MG63 (cell line): ENCODE measurements around the gene NGEF. TPM values are rescaled to one million over a fixed set of nuclear protein-coding genes. Genes with fewer than 3 reads are reported as not detected.

ENCODE experiments used
- DNase-seq: peaks from one replicate; pipeline ENCODE4 v3.0.0-alpha.2; 2020
- H3K27me3 ChIP-seq: fragments of 250-450 bp; sonication (Bioruptor Pico); 2 replicates; pipeline ENCODE4 v1.5.1; 2020; ENCODE audit warnings: mild to moderate bottlenecking, moderate library complexity
- H3K36me3 ChIP-seq: fragments of 250-450 bp; sonication (Bioruptor Pico); 2 replicates; pipeline ENCODE4 v1.5.1; 2020; ENCODE audit warnings: mild to moderate bottlenecking, moderate library complexity
- H3K4me3 ChIP-seq: fragments of 250-450 bp; sonication (Bioruptor Pico); 2 replicates; pipeline ENCODE4 v1.5.1; 2020; ENCODE audit warnings: mild to moderate bottlenecking, moderate library complexity
- H3K9me3 ChIP-seq: fragments of 250-450 bp; sonication (Bioruptor Pico); 2 replicates; pipeline ENCODE4 v1.5.1; 2020; ENCODE audit warnings: mild to moderate bottlenecking, moderate library complexity
- total RNA-seq: library from RNA; depleted of rRNA; stranded (reverse); fragments of >200 nt; shearing (Covaris generic); gene quantifications from 2 replicates; pipeline ENCODE4 v1.2.3, GENCODE V29; 2014; ENCODE audit warnings: low replicate concordance

NGEF gene
- total RNA-seq, 1 experiment from 2014 or later: 26.1 TPM

- H3K36me3 ChIP-seq: peaks cover under 1% of the 10 kb centered on the region
- H3K27me3 ChIP-seq: no peaks in the 10 kb centered on the region
- H3K9me3 ChIP-seq: no peaks in the 10 kb centered on the region
- DNase-seq: no peak
- H3K4me3 ChIP-seq: no peak overlapping the region
These were observed 129.8 kb downstream of the NGEF start for GRCh38 chr2:232883116-232883721.

GRCh38 chr2:232882505-232883115 lies 130.4 kb downstream of the NGEF start:
- H3K36me3 ChIP-seq: peaks cover 5% of the 10 kb centered on the region
- DNase-seq: no peak
- H3K4me3 ChIP-seq: no peak overlapping the region
- no peaks in the 10 kb centered on the region for H3K9me3 ChIP-seq
- H3K27me3 ChIP-seq: no peaks in the 10 kb centered on the region

DNA sequence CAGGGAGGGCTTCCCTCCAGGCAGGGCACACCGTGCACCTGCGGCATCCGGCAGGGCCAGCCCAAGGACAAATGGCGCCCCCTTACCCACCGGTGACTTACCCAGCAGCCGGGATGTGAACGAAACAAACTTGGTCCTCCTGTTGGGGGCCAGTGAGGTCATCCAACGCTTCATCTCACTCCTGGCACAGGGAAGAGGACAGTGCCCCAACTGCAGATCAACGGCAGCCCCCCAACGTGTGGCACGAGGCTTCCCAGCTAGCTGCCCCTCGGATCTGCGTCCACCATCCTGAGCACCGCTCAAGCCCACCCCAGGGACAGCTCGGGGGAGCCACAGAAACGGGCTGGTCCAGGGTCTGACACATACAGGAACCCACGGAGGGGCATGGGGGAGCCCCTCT lies 131.0 kb downstream of the NGEF start:
- Histone ChIP-seq H3K27me3 (no peaks in the 10 kb centered on the region), H3K36me3 (peaks cover 5% of the 10 kb centered on the region), H3K9me3 (no peaks in the 10 kb centered on the region), H3K4me3 (no peak overlapping the region)
- DNase-seq: no peak

DNA sequence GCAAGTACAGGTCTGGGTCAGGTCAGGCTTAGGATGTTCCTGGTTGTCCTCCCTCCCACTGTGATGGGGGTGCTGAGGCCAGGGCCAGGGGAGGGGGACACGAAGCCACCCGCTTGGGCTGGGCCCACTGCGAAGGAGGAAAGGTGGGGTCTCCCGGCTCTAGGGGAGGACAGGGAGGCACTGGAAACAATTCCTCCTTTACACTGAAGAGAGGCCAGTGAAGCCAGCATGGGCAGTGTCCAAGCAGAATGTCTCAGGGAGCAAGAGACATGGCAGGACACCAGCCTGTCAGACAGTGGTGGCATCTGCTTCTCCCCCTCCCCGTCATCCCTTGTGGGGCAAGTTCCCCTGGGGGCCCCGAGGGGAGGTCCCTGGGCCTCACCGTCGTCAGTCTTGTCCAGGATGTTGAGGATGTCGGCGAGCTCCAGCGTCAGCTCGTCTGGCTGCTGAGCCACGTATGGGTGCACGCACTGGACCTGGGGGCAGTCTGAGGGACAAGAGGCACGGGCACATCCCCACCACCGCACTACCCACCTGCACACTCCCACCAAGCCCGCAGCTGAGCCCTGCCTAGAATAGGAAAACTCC lies 132.2 kb downstream of the NGEF start:
- no peaks in the 10 kb centered on the region for H3K27me3 ChIP-seq
- H3K4me3 ChIP-seq: no peak overlapping the region
- H3K9me3 ChIP-seq: no peaks in the 10 kb centered on the region
- peaks cover 5% of the 10 kb centered on the region for H3K36me3 ChIP-seq
- DNase-seq: no peak

DNA sequence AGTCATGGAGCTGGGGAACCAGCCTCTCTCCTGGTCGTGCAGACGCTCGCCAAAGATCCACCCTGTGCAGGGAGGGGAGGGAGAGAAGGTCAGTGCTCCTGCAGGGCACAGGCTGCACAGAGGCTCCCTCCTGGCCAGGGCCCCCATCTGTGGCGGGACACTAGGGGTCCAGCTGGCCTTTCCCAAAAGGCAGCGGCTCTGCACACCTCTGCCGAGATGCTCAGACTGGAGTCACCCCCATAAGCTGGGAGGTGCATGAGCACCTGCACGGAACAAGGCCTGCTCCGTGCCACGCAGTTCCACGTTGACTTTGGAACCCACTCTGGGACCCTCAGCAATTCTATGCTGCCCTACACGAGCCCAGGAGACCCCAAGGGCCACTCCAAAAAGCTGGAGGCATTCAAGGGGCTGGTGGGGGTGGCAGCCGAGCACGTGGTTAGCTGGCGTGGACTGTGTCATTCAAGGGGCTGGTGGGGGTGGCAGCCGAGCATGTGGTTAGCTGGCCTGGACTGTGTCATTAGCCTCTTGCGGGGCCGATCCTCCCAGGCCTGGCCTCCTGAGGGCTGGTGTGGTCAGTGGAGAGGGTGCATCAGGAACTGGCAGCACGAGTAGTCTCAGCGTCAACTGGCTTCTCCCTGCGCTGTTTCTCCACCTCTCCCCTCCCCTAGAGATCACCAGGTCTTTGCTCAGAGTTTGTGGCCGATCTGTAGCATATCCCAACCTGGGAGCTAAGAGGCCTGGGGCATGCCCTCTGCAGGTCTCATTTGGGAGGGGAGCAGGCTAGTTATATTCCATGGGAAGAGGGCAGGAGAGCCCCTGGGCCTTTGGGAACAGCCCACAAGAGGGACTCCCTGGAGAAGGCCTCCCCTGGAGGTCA lies 133.2 kb downstream of the NGEF start:
- no peak overlapping the region for H3K4me3 ChIP-seq
- no peaks in the 10 kb centered on the region for H3K9me3 ChIP-seq
- no peaks in the 10 kb centered on the region for H3K27me3 ChIP-seq
- no peak for DNase-seq
- H3K36me3 ChIP-seq: peaks cover 5% of the 10 kb centered on the region

DNA sequence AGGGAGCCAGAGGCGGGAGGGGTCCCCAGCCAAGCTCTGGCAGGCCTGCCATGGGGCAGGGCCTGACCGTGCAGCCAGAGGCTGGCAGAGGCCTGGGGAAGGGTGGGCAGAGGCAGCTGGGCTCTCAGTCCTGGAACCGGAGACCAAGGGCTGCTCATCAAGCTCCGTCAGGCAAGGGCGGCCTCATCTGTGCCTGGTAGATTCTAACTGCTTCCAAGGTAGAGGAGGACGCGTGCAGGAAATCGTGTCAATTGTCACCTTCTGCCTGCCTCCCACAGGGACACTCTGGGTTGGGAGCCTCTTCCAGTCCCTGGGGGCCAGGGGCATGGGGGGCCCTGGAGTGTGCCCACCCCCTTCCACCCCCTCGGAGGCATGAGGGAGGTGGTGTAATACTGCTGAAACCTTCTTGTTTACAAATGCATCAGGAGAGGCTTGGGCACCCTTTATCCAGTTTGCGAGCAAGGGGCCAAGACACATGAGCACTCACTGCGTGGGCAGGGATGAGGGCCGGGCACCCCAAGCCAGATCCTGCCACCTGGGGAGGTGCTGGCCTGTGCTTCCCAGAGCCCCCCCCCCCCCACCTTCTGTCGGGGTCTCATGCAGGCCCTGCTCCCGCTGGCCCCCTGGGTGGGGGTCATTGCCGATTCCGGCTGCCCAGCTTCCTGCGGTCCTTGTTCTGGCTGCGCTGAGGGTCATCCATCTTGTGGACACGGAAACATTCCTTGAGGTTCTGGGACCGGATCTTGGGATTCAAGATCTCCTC lies 134.0 kb downstream of the NGEF start:
- Histone ChIP-seq H3K27me3 (no peaks in the 10 kb centered on the region), H3K4me3 (no peak overlapping the region), H3K36me3 (peaks cover 5% of the 10 kb centered on the region), H3K9me3 (no peaks in the 10 kb centered on the region)
- no peak for DNase-seq

DNA sequence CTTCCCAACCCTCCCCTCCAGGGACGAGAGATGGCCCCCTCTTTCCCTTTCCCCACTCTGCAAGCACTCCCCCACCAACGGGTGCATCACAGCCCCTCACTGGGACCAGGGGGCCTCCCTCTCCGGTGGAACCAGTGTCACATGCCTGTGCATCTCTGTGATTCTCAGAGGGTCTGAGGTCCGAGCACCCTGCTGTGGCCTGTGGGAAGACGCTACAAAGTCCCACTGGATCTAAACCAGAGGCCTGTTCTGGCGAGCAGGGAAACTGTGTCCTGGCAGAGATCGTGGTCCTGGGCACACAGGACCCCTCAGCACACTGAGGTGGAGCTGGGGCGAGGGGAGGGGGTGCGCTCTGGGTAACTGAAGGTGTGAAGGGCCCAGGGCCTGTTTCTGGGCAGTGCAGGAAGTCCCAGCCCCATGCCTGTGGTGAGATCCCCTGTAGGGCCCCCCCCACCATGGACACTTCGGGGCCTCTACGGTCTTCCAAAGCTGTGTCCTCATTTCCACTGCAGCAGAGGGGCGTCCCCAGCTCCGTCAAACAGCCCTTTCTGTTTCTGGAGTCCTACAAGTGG lies 135.0 kb downstream of the NGEF start:
- Histone ChIP-seq H3K27me3 (no peaks in the 10 kb centered on the region), H3K4me3 (no peak overlapping the region), H3K36me3 (peaks cover 5% of the 10 kb centered on the region), H3K9me3 (no peaks in the 10 kb centered on the region)
- DNase-seq: no peak

GRCh38 chr2:232876978-232877441 lies 136.0 kb downstream of the NGEF start:
- Histone ChIP-seq H3K27me3 (no peaks in the 10 kb centered on the region), H3K9me3 (no peaks in the 10 kb centered on the region), H3K36me3 (peaks cover 5% of the 10 kb centered on the region), H3K4me3 (no peak overlapping the region)
- no peak for DNase-seq

DNA sequence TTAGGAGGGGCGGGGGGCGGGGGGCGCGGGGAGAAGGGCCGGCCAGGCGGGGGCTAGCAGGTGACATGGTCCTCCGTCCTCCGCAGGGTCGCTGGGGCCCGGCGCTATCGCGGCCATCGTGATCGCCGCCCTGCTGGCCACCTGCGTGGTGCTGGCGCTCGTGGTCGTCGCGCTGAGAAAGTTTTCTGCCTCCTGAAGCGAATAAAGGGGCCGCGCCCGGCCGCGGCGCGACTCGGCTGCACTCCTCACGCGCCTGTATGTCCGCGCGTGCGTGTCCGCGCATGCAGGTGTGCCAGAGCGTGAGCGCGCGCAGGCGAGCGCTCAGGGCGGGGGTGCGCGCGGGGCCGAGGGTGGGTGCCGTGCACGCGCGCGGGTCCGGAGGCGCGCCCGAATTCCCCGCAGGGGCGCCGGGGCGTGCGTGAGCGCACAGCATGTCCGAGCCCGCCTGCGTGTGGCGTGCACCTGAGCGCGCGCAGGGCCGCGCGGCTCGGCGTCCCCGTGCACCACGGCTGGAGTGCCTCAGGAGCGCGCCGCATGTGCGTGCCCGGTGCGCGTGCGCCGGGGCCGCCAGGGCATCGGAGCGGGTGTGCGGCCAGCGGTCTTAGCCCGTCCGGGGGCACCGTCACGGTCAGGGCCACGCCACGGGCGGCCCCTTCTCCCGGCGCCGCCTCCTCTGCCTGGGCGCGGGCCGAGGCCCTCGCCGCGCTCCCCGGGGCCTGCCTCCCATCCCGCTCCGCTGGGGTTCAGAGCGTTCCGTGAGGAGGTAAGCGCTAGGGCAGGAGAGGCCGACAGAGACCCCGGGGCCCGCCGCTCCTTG lies 136.7 kb downstream of the NGEF start:
- H3K9me3 ChIP-seq: no peaks in the 10 kb centered on the region
- no peaks in the 10 kb centered on the region for H3K27me3 ChIP-seq
- DNase-seq: no peak
- peaks cover 5% of the 10 kb centered on the region for H3K36me3 ChIP-seq
- H3K4me3 ChIP-seq: no peak overlapping the region

DNA sequence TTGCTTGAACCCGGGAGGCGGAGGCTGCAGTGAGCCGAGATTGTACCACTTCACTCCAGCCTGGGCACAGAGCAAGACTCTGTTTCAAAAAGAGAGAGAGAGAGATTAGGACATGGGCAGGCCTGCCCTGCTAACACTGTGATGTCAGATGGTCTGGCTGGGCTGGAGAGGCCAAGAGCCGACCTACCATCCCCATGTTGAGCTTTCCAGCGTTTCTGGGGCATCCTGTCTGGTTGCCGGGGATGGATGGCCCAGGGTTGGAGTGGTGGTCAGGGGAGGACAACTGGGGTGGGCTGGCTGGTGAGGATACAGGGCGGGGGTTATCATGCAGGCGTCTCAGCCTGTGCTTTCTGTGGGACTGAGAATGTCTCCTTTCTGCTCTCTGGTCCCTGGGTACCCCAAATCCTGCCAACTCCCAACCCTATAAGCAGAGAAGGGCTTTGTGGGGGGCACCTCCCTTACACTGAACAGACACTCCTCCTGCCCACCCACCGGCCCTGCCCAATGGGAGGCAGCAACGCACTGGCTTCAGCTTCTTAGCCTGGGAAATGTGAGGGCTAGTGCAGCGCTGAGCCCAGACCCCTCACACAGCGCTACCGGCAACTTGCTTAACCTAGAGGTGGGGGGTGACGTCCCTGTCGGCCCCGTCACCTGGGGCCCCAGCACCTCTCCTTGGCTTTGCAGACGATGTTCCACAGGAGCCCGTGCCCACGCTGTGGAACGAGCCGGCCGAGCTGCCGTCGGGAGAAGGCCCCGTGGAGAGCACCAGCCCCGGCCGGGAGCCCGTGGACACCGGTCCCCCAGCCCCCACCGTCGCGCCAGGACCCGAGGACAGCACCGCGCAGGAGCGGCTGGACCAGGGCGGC lies 137.6 kb downstream of the NGEF start:
- no peaks in the 10 kb centered on the region for H3K27me3 ChIP-seq
- no peak for DNase-seq

GRCh38 chr2:232874677-232875223 lies 138.3 kb downstream of the NGEF start:
- DNase-seq: no peak
- Histone ChIP-seq H3K4me3 (no peak overlapping the region), H3K36me3 (peaks cover 5% of the 10 kb centered on the region), H3K9me3 (no peaks in the 10 kb centered on the region), H3K27me3 (no peaks in the 10 kb centered on the region)

More for the DNA sequence above, 137.6 kb downstream of the NGEF start:
- Histone ChIP-seq H3K4me3 (no peak overlapping the region), H3K9me3 (no peaks in the 10 kb centered on the region), H3K36me3 (peaks cover 5% of the 10 kb centered on the region)

- Histone ChIP-seq H3K4me3 (no peak overlapping the region), H3K27me3 (no peaks in the 10 kb centered on the region), H3K9me3 (no peaks in the 10 kb centered on the region), H3K36me3 (peaks cover 5% of the 10 kb centered on the region)
- DNase-seq: no peak
These were observed 139.0 kb downstream of the NGEF start for GRCh38 chr2:232873909-232874641.

GRCh38 chr2:232873292-232873908 lies 139.7 kb downstream of the NGEF start:
- no peak for DNase-seq
- Histone ChIP-seq H3K9me3 (no peaks in the 10 kb centered on the region), H3K27me3 (no peaks in the 10 kb centered on the region), H3K4me3 (no peak overlapping the region), H3K36me3 (peaks cover 9% of the 10 kb centered on the region)
